ENCODE results near the gene NXT2.
"Not testable (repeated sequence)": the region's sequence is repeated elsewhere in the genome, so short reads cannot be mapped to it uniquely, and the experiment has no call there.

The NXT2 gene

DNA sequence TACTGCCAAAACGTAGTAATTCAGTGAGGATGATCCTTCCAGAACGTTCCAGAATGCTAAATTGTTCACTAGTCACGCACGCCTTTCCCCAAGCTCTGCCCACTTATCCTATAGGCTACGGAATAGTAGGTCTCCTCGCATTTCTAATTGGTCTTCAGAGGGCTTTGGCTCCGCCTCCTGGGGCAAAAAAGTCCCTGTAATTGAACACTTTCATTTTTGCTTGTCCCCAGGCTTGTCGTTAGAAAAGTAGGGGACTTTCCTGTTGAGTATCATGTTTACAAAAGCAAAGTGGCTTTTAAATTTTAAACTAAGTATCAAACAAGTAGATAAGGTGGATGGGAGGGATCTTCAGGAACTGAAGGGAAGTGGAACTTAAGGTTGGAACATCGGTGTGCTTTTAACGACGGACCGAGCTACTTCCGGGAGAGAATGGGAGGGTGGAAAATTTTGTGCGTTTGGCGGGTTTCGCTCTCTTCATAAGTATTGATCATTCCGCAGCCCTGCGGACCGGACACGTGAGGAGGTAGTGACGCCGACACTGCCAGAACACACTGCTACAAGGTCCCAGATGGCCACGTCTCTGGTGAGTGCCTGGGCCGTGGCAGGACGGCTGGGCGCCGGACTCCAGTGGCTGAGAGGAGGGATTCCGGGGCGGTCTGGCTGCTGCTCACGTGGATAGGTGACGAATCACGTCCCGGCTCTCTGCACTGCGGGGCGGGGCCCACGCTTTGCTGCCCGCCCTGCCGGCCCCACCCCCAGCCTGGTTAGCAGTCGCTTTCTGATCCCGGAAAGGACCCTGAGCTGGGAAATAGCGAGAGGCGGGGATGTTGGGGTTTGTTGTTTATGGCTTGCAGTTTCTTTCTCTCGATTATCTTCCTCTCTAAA, at the start of gene NXT2:
Gene NXT2 (plus strand): TSS at position 406 of the 885 bp plus-strand sequence. CDS start 163 bp downstream, at position 569.
- in situ Hi-C loops (cut with HindIII; ENCODE audit: low sequenced_read_pairs) = no loop called here

DNA sequence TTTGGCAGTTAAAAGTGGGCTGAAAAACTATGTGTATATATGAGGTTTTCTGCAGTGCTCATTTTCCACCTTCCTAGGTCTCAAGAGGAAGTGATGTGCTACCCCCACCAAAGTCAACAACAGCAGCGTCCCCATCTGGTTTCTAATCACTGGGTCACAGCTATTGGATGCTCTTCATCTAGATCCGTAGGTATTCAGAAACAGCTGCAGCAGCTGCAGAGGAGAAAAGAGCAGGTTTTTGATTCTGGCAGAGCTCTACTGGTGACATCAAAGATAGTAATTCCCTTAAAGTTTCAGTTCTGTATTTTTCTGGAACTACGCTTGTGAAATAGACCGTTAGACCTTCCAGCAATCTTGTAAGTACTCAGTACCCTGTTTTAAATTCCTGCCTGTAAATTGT, 49.0 kb upstream of the NXT2 start:
- in situ Hi-C loops (cut with HindIII; ENCODE audit: low sequenced_read_pairs) = no loop called here

DNA sequence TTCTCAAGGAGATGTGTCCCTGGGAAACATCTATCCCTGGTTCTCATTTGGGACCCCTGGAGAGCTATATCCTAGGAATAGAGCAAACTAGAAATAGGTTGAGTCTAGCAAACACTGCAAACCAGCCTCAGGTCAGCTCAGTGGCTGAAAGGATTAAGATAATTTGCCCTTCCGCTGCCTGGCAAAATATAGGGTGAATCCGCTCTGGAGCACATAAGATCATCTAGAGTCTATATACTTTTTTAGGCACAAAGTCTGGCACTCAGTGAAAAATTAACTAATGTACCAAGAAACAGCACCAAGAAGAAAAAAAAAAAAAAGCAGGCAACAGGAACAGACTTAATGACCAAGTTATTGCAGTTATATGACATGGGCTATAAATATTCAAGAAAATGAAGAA, 47.5 kb upstream of the NXT2 start:
- in situ Hi-C loops (cut with HindIII; ENCODE audit: low sequenced_read_pairs) = no loop called here

DNA sequence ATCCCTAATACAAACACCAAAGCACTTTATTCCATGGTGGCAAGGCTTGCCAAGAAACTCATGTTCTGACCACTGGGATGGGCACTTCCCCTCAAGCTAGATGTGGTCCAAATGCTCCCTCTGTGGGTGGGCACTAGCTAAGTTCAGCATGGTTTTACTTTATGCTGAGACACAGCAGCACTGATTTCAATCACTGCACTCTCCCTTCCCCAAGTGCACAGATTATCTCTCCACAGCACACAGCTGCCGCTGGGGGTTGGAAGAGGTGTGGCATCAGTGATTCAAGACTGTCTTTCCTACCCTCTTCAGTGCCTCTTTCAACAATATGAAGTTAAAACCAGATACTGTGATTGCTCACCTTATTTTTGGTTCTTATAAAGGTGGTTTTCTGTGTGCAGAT, 38.2 kb upstream of the NXT2 start:
- in situ Hi-C loops (cut with HindIII; ENCODE audit: low sequenced_read_pairs) = no loop called here

DNA sequence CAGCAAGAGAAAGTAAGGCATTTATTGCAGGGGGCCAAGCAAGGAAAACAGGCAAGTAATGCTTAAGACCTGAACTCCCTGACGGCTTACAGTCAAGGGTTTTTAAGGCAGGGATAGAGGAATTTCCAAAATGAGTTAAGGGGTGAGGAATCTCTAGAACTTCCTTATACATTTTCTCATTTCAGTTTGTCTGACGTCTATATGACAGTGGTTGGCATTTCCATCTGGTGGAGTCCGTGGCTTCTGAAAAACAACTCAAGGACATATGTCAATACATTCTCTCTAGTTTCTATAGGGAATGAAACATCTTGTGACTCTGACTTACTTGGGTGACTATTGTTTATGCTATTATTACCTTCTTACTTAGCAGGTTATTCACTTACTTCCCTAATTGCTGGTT, 35.5 kb upstream of the NXT2 start:
- in situ Hi-C loops (cut with HindIII; ENCODE audit: low sequenced_read_pairs) = no loop called here

DNA sequence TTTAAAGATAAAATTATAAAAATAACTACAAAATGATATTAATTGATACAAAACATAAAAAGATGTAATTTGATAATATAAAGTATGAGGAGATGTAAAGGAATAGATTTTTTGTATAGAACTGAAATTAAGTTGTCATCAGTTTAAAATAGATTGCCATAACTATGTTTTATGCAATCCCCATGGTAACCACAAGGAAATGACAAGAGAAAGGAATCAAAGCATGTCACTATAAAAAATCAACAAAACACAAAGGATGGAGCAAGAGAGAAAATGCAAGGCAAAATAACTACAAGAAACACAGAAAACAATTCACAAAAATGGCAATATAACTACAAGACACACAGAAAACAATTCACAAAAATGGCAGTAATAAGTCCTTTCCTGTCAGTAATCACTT, 27.7 kb upstream of the NXT2 start:
- in situ Hi-C loops (cut with HindIII; ENCODE audit: low sequenced_read_pairs) = no loop called here

DNA sequence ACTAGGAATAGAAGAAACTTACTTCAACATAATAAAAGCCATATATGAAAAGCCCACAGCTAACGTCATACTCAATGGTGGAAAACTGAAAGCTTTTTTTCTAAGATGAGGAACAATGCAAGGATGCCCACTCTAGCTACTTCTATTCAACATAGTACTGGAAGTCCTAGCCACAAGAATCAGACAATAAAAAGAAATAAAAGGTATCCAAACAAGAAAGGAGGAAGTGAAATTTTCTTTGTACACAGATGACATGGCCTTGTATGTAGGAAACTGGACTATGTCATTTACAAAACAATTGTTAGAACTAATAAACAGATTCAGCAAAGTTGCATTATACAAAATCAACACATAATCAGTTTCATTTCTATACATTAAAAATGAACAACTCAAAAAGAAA, 25.5 kb upstream of the NXT2 start:
- in situ Hi-C loops (cut with HindIII; ENCODE audit: low sequenced_read_pairs) = no loop called here

DNA sequence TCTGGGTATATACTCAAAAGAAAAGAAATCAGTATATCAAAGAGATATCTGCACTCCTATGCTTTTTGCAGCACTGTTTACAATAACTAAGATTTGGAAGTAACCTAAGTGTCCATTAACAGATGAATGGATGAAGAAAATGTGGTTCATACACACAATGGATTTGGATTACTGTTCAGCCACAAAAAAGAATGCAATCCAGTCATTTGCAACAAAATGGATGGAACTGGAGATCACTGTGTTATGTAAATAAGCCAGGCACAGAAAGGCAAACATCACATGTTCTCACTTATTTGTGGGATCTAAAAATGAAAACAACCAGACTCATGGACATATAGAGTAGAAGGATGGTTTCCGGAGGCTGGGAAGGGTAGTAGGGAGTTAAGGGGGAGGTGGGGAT, 17.6 kb upstream of the NXT2 start:
- in situ Hi-C loops (cut with HindIII; ENCODE audit: low sequenced_read_pairs) = no loop called here

DNA sequence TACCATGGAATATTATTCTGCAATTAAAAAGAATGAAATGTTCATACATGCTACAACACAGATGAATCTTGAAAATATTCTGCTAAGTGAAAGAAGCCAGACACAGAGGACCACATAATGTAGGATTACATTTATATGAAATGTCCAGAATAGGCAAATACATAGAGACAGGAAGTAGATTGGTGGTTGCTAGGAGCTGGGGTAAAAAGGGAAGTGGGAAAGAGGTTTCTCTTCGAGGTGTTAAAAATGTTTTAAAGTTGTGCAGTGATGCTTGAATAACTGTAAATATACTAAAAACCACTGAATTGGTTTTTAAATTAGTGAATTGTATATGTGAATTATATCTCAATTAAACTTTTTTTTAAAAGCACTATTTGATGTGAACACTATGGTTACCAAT, 3.6 kb upstream of the NXT2 start:
- in situ Hi-C loops (cut with HindIII; ENCODE audit: low sequenced_read_pairs) = no loop called here

DNA sequence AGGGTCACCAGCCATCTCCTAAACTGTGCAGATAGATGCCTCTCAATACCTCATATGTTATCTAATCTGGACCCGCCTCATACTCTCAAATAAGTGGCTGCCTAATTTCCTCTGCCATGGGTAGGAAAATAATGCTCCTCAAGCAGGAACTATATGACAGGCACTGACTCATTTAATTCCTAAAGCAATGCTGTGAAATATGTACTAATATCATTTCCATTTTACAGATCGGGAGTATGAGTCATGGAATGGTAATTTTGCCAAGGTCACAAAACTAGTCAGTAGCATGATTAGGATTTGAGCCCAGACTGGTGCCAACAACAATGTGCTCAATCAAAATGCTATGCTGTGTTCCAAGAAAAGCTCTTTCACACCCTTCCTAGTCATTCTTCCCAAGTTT, 3.0 kb upstream of the NXT2 start:
- in situ Hi-C loops (cut with HindIII; ENCODE audit: low sequenced_read_pairs) = no loop called here

DNA sequence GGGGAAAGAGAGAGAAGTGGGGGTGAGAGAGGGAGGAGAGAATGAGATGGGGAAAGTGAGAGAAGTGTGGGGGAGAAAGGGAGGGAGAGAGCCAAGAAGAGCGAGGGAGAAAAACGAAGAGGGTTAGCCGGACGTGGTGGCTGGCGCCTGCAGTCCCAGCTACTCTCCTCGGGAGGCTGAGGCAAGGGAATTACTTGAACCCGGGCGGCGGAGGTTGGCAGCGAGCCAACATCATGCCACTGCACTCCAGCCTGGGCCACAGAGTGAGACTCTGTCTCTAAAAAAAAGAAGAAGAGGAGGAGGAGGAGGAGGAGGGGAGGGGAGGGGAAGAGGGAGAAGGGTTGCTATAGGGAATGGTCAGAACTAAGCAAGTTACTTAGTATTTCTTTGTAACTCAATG, 1.7 kb upstream of the NXT2 start:
- in situ Hi-C loops (cut with HindIII; ENCODE audit: low sequenced_read_pairs) = no loop called here

DNA sequence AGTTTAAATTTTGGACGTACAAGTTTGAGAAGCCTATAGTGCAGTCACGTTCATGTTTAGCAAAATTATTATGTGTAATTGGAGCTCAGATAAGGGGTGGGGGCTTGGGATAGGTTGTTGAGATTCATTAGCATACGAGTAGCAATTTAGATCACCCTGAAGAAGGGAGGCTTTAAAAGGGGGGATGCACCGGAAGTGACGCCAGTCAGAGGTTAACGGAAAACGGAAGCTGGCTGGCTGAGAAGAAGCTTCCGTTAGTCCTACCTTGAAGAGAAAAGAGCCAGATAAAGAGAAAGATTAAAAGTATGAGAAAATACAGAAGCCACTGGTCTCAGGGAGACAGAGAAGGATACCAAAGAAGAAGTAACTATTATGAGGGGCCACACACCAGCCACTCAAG, 1.1 kb upstream of the NXT2 start:
- in situ Hi-C loops (cut with HindIII; ENCODE audit: low sequenced_read_pairs) = no loop called here

DNA sequence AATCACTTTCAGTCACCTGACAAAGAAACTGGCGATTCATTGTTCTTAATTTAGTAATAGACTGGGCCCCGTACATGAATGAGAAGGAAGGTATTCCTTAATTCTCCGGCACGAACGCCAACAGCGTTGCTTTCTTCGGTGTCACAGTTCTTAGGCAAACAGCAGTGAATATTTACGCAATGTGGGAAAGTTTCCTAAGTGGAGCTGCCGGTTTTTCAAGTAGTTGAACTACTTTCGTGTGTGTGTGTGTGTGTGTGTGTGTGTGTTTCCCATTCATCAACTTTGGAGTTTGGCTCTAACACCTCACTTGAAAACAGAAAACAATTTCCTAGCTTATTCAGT, 651 bp downstream of the NXT2 start:
- in situ Hi-C loops (cut with HindIII; ENCODE audit: low sequenced_read_pairs) = no loop called here

DNA sequence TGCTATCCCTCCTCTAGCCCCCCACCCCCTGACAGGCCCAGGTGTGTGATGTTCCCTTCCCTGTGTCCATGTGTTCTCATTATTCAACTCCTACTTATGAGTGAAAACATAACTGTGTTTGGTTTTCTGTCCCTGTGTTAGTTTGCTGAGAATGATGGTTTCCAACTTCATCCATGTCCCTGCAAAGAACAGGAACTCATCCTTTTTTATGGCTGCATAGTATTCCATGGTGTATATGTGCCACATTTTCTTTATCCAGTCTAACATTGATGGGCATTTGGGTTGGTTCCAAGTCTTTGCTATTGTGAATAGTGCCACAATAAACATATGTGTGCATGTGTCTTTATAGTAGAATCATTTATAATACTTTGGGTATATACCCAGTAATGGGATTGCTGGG, 2.4 kb downstream of the NXT2 start:
- in situ Hi-C loops (cut with HindIII; ENCODE audit: low sequenced_read_pairs) = not testable (repeated sequence)

DNA sequence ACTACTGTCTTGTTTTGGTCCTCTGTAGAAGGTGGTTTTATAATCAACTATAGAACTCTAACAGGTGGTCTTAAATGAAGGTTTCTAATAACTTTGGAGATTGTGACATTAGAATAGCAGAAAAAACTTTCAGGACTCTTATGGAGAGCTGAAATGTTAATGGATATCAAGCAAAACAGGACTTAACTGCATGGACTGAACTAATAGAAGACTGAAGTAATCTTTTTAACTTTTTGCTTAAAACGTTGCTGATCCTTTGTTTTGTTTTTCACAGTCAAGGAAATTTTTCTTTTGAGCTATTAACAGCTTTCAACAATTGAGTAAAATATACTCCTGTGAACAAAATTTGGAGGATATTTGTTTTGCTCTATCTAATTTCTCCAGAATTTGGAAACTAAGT, 17.2 kb downstream of the NXT2 start:
- in situ Hi-C loops (cut with HindIII; ENCODE audit: low sequenced_read_pairs) = no loop called here

DNA sequence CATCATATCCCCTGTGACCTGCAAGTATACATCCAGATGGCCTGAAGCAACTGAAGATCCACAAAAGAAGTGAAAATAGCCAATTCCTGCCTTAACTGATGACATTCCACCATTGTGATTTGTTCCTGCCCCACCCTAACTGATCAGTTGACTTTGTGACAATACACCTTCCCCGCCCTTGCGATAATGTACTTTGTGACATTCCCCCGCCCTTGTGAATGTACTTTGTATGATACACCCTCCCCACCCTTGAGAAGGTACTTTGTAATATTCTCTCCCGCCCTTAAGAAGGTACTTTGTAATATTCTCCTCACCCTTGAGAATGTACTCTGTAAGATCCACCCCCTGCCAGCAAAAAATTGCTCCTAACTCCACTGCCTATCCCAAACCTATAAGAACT, 39.4 kb downstream of the NXT2 start:
- in situ Hi-C loops (cut with HindIII; ENCODE audit: low sequenced_read_pairs) = not testable (repeated sequence)

DNA sequence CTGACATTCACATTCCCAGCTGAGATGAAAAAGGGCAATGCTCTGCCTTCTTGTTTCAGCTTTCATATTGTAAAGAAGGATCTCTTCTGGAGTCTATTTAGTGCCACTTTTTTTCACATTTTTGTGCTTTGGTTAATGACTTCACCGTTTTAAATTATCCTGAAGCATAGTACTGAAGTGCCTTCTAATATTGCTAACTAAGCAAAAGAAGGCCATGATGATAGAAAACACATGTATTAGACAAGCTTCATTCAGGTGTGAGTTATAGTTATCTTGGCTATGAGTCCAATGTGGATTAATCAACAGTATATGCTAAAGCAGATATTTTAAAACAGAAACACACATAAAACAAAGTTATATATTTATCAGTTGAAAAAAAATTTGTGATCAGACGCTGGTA, 40.4 kb downstream of the NXT2 start:
- in situ Hi-C loops (cut with HindIII; ENCODE audit: low sequenced_read_pairs) = no loop called here

DNA sequence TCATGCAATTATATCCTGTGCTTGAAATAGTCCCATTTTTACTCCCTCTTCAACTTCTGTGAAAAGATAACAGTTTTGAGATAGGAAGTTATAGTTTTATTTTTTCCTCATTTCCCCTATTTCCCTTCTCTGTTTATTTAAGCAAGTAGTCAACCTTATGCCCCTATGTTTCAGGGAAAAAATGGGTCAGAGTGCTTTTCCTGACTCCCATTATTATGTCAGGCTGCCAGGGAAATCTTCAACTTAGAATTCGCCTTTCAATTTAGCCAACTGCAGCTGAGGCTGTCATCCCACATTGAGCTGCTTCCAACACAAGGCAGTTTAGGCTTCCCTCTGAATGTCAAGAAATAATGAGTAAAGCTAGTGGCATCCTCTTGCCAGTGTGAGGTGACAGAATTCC, 42.3 kb downstream of the NXT2 start:
- in situ Hi-C loops (cut with HindIII; ENCODE audit: low sequenced_read_pairs) = no loop called here

DNA sequence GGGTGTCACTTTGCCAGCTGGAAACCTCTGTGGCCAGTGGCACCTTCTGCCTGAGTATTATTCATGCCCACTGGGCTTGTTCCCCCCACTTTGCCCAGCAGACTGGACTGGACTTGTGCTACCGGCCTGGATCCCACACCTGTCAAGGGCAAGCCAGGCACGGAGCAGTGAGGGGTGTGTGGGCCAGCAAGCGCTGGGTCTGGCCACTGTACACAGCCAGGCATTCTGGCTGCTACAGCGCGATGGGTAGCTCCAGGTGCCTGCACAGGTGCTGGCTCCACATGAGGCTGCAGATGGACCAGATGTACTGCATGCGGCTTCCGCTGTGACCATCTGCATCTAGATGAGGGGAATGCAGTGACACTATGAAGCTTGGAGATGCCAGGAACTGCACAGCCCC, 48.8 kb downstream of the NXT2 start:
- in situ Hi-C loops (cut with HindIII; ENCODE audit: low sequenced_read_pairs) = no loop called here

DNA sequence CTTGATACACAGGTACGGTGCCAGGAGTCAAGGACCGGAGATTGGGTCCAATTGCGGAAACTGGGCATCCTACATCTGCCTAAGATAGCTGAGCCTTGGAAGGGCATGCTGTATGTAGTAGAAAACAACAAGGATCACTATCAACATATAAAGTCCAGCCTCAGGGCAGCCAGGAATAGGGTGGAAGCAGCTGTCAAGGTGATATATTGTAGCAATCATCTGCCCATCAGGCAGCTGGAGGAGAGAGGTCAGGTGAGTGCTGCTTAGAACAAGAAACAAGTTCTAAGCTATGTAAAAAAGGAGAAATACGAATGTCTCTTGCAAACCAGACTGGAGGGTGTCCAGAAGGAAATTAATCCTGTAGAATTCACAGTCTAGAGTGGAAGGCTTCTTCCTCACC, 53.5 kb downstream of the NXT2 start:
- in situ Hi-C loops (cut with HindIII; ENCODE audit: low sequenced_read_pairs) = no loop called here
